RWPE2 (cell line): ENCODE measurements around the gene TCERG1L.

ENCODE experiments used
- ATAC-seq: fragments of 200-7000 bp; cut with Tn5 transposase; 3 replicates; pipeline ENCODE4 v1.9.1; 2021; ENCODE audit warnings: low read depth
- DNase-seq: peaks from one replicate; pipeline ENCODE4 v3.0.0-alpha.2; 2020; ENCODE audit warnings: low spot score
- H3K27ac ChIP-seq: fragments of 450-650 bp; 2 replicates; pipeline ENCODE4 v1.5.1; 2017; ENCODE audit warnings: mild to moderate bottlenecking; ENCODE audit not compliant: poor library complexity, severe bottlenecking
- H3K27me3 ChIP-seq: fragments of 250-450 bp; sonication (Bioruptor Pico); 2 replicates; pipeline ENCODE4 v1.5.1; 2021; ENCODE audit warnings: mild to moderate bottlenecking, moderate library complexity; ENCODE audit not compliant: insufficient read depth, poor library complexity, severe bottlenecking
- H3K36me3 ChIP-seq: fragments of 250-450 bp; sonication (Bioruptor Pico); 2 replicates; pipeline ENCODE4 v1.5.1; 2020; ENCODE audit warnings: low read depth, mild to moderate bottlenecking, moderate library complexity
- H3K4me1 ChIP-seq: fragments of 250-450 bp; sonication (Bioruptor Pico); 2 replicates; pipeline ENCODE4 v1.5.1; 2021; ENCODE audit warnings: mild to moderate bottlenecking, moderate library complexity; ENCODE audit not compliant: insufficient read depth, poor library complexity, severe bottlenecking
- H3K4me3 ChIP-seq: fragments of 250-450 bp; sonication (Bioruptor Pico); 2 replicates; pipeline ENCODE4 v1.5.1; 2021; ENCODE audit warnings: mild to moderate bottlenecking, moderate library complexity; ENCODE audit not compliant: severe bottlenecking
- H3K9me3 ChIP-seq: fragments of 250-450 bp; sonication (Bioruptor Pico); 2 replicates; pipeline ENCODE4 v1.5.1; 2021; ENCODE audit warnings: mild to moderate bottlenecking, moderate library complexity; ENCODE audit not compliant: severe bottlenecking
- TF ChIP-seq, protein P1 (sequence below): fragments of 450-650 bp; IDR thresholded peaks from one replicate; pipeline ENCODE4 v1.5.1; 2017; ENCODE audit warnings: mild to moderate bottlenecking, moderate library complexity; ENCODE audit not compliant: poor library complexity, severe bottlenecking

TCERG1L gene

DNA sequence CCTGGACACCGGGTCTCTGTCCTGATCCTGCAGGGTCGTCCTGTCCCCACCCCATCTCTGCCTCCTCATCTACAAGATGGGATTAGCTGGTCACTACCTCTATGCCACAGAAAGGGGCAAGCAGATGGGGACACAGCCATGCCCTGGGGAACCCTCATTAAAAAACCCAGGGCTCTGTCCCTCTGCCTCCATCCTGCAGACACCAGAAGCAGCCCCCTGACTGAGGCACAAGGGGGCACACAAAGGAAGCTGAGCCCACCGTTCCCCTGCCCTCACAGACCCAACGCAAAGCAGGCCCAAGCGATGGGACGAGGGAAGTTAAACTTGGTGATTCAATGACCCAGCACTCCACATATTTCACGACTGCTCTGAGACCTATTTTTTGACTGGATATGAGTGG, 142.4 kb downstream of the TCERG1L start:
- TF ChIP-seq, protein P1, sequence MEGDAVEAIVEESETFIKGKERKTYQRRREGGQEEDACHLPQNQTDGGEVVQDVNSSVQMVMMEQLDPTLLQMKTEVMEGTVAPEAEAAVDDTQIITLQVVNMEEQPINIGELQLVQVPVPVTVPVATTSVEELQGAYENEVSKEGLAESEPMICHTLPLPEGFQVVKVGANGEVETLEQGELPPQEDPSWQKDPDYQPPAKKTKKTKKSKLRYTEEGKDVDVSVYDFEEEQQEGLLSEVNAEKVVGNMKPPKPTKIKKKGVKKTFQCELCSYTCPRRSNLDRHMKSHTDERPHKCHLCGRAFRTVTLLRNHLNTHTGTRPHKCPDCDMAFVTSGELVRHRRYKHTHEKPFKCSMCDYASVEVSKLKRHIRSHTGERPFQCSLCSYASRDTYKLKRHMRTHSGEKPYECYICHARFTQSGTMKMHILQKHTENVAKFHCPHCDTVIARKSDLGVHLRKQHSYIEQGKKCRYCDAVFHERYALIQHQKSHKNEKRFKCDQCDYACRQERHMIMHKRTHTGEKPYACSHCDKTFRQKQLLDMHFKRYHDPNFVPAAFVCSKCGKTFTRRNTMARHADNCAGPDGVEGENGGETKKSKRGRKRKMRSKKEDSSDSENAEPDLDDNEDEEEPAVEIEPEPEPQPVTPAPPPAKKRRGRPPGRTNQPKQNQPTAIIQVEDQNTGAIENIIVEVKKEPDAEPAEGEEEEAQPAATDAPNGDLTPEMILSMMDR, result no peak
- H3K27me3 ChIP-seq, result no peaks in the 10 kb centered on the region
- no peaks in the 10 kb centered on the region for H3K9me3 ChIP-seq
- no peaks in the 10 kb centered on the region for H3K36me3 ChIP-seq
- H3K4me1 ChIP-seq, result no peaks in the 10 kb centered on the region
- ATAC-seq (no peak), DNase-seq (no peak)
- H3K27ac ChIP-seq, result no peak overlapping the region
- H3K4me3 ChIP-seq, result no peak overlapping the region

- ATAC-seq, result no peak
- Histone ChIP-seq H3K4me3 (no peak overlapping the region), H3K36me3 (no peaks in the 10 kb centered on the region), H3K27ac (no peak overlapping the region), H3K27me3 (no peaks in the 10 kb centered on the region), H3K4me1 (no peaks in the 10 kb centered on the region), H3K9me3 (no peaks in the 10 kb centered on the region)
- TF ChIP-seq, protein P1, result no peak
- DNase-seq, result no peak
These were observed 143.2 kb downstream of the TCERG1L start for GRCh38 chr10:131168238-131168875.

DNA sequence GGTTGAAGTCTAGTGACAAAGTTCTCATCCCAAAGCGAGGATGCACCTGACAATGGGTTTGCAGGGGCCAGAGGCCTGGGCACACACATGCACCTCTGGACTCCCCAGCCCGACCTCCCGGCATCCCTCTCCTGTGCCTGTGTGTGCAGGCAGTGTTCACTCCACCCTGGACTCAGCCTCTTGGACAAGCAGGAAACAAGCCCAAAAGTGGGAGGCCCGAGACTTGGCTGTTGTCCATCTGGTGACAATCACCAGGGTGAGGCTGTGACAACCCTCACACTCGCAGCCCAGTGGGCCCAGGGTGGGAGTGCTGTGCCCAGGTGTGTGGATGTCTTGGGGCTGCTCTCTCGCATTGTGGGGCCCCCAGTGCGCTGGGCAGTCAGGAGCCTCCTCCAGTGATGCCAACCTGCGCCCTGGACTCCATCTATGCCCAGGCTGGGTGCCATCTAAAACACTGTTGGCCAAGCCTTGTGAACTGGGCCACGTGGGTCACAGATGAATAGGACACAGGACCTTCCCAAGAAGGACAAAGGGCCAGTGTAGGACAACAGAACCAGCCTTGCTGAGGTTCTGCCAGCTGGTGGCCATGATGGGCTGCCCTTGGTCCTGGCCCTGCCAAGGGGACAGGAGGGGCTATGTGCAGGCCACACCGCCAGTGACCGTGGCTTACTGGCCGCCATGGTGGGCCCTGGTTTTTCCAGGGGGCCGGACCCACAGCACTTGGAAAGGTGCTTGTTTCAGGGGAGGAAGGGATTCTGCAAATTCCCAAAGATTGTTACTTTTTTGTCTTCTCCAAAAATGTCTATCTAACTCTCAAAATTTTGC, 144.3 kb downstream of the TCERG1L start:
- Histone ChIP-seq H3K27me3 (no peaks in the 10 kb centered on the region), H3K27ac (no peak overlapping the region), H3K36me3 (no peaks in the 10 kb centered on the region), H3K4me3 (no peak overlapping the region), H3K9me3 (no peaks in the 10 kb centered on the region), H3K4me1 (no peaks in the 10 kb centered on the region)
- no peak for ATAC-seq
- TF ChIP-seq, protein P1, result no peak
- DNase-seq, result no peak

DNA sequence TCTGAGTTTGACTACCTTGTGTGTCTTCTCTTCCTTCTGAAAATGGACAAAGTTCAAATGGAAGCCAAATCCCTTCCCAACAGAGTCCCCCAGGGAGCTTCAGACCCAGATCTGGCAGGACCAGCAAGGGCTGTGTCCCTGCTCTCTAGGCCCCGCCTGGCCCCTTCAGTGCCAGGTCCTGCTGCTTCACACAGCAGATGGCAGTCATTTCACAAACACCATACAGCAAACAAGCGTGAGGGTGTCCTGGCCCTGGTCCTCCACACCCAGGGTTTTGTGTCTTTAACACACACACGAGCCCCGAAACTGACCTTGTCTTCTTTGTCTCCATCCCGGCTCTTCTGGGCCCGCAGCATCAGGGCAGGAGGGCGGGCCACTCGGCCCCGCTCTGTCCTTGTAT, 145.0 kb downstream of the TCERG1L start:
- TF ChIP-seq, protein P1, result no peak
- DNase-seq (no peak), ATAC-seq (no peak)
- no peaks in the 10 kb centered on the region for H3K36me3 ChIP-seq
- no peaks in the 10 kb centered on the region for H3K27me3 ChIP-seq
- no peaks in the 10 kb centered on the region for H3K4me1 ChIP-seq
- H3K27ac ChIP-seq, result no peak overlapping the region
- H3K4me3 ChIP-seq, result no peak overlapping the region
- no peaks in the 10 kb centered on the region for H3K9me3 ChIP-seq

GRCh38 chr10:131165092-131165491, 146.4 kb downstream of the TCERG1L start:
- no peak for ATAC-seq
- no peaks in the 10 kb centered on the region for H3K36me3 ChIP-seq
- TF ChIP-seq, protein P1, result no peak

More at GRCh38 chr10:131165092-131165491, 146.4 kb downstream of the TCERG1L start:
- Histone ChIP-seq H3K9me3 (peaks cover 1% of the 10 kb centered on the region), H3K4me1 (no peaks in the 10 kb centered on the region), H3K27ac (no peak overlapping the region), H3K4me3 (no peak overlapping the region), H3K27me3 (no peaks in the 10 kb centered on the region)
- DNase-seq, result no peak
